Measurements from ENCODE around the gene ELAVL1. TPM values are rescaled to one million over a fixed set of nuclear protein-coding genes. Genes with fewer than 3 reads are reported as not detected.

The ELAVL1 gene
- total and polyA plus RNA-seq, 8 donors = 6.6 to 38.4 (median 26.2) TPM

DNA sequence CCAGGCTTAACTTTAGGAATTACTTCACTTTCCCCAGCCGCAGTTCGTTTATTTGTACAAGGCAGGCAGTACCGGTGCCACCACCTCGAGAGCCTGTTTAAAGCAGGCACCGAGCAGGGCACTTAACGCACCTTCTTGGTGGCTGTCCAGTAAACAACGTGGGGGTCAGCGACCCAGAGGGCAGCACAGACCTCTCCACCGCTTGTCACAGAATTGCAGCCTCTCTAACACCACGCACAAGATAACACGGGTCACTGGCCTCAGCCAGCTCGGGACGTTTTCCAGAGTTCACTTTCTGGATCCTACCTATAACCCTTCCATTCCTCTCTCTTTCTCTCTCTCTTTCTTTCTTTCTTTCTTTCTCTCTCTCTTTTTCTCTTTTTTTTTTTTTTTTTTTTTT lies 16.8 kb upstream of the ELAVL1 start:
- Histone ChIP-seq H3K27ac (no peak overlapping the region), H3K36me3 (no peaks in the 10 kb centered on the region), H3K4me3 (no peak overlapping the region), H3K9me3 (no peaks in the 10 kb centered on the region), H3K27me3 (no peaks in the 10 kb centered on the region), H3K4me1 (no peaks in the 10 kb centered on the region)
- FAIRE-seq = no peak
- ATAC-seq = no peak
- TF ChIP-seq, protein P1, sequence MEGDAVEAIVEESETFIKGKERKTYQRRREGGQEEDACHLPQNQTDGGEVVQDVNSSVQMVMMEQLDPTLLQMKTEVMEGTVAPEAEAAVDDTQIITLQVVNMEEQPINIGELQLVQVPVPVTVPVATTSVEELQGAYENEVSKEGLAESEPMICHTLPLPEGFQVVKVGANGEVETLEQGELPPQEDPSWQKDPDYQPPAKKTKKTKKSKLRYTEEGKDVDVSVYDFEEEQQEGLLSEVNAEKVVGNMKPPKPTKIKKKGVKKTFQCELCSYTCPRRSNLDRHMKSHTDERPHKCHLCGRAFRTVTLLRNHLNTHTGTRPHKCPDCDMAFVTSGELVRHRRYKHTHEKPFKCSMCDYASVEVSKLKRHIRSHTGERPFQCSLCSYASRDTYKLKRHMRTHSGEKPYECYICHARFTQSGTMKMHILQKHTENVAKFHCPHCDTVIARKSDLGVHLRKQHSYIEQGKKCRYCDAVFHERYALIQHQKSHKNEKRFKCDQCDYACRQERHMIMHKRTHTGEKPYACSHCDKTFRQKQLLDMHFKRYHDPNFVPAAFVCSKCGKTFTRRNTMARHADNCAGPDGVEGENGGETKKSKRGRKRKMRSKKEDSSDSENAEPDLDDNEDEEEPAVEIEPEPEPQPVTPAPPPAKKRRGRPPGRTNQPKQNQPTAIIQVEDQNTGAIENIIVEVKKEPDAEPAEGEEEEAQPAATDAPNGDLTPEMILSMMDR (IDR thresholded peaks at IDR 0.05) = no peak
- DNase-seq = no peak
- intact Hi-C loops (cut with DNase I) = no loop called here
- 80 to 82% methylated on average over 13 of the region's 13 CpGs for WGBS, 2 donors

DNA sequence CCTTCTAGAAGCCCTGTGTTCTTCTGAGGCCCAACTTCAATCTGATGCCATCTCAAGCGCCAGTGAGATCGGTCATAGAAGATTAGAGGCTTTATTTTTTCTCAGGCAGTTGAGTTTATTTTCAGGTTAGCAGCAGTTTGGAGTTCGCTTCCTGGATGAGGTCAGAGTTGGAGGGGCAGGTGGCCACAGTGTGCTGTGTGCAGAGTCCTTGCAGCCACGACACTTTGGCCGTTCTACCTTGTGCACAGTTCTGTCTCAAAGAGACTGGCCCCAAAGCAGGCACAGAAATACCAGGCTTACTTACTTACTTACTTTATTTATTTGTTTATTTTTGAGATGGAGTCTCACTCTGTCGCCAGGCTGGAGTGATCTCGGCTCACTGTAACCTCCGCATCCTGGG lies 15.9 kb upstream of the ELAVL1 start:
- ATAC-seq (no peak), FAIRE-seq (no peak), DNase-seq (no peak)
- intact Hi-C loops (cut with DNase I) = no loop called here
- 90 to 94% methylated on average over 8 of the region's 8 CpGs for WGBS, 2 donors
- Histone ChIP-seq H3K27me3 (no peaks in the 10 kb centered on the region), H3K27ac (no peak overlapping the region), H3K4me1 (no peaks in the 10 kb centered on the region), H3K9me3 (no peaks in the 10 kb centered on the region), H3K4me3 (no peak overlapping the region), H3K36me3 (no peaks in the 10 kb centered on the region)
- TF ChIP-seq, protein P1 (IDR thresholded peaks at IDR 0.05) = no peak

DNA sequence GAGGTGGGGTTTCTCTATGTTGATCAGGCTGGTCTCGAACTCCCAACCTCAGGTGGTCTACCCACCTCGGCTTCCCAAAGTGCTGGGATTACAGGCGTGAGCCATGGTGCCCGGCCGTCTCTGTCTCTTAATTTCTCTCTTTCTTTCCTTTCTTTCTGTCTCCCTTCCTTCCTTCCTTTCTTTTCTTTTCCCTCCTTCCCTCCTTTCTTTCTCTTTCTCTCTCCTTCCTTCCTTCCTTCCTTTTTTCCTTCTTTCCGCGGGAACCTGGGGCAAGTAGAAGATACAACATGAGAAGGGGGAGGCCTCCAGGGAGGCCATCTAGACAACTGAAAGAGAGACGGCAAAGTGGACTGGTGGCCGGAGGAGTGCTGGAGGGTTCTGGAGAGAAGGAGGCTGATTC lies 15.2 kb upstream of the ELAVL1 start:
- Histone ChIP-seq H3K27me3 (no peaks in the 10 kb centered on the region), H3K27ac (no peak overlapping the region), H3K4me1 (no peaks in the 10 kb centered on the region), H3K36me3 (no peaks in the 10 kb centered on the region), H3K4me3 (no peak overlapping the region), H3K9me3 (no peaks in the 10 kb centered on the region)
- FAIRE-seq = no peak
- no peak for DNase-seq
- ATAC-seq = no peak
- TF ChIP-seq, protein P1 (IDR thresholded peaks at IDR 0.05) = no peak
- intact Hi-C loops (cut with DNase I) = no loop called here
- WGBS, 2 donors = 73 to 81% methylated on average over 9 of the region's 9 CpGs

DNA sequence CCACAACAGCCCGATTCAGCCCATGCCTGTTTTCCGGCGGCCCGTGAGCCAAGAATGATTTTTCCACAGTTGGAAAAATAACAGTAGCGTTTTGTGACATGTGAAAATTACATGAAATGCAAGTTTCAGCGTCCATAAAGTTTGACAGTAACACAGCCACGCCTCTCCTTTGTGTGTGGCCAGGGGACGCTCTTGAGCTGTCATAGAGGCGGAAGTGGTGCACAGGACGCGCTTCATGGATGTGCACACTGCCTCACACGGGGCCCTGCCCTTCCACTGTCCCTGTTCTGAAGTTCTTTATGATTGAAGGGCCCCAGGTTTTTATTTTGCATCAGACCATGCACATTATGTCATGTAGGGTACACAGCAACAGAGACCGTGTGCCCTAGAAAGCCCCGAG lies 12.4 kb upstream of the ELAVL1 start:
- intact Hi-C loops (cut with DNase I) = no loop called here
- ATAC-seq = no peak
- Histone ChIP-seq H3K27ac (no peak overlapping the region), H3K4me1 (no peaks in the 10 kb centered on the region), H3K27me3 (no peaks in the 10 kb centered on the region), H3K36me3 (no peaks in the 10 kb centered on the region), H3K9me3 (no peaks in the 10 kb centered on the region), H3K4me3 (no peak overlapping the region)
- WGBS, 2 donors = 80 to 81% methylated on average over 14 of the region's 14 CpGs
- no peak for DNase-seq
- no peak for FAIRE-seq
- TF ChIP-seq, protein P1 (IDR thresholded peaks at IDR 0.05) = no peak

DNA sequence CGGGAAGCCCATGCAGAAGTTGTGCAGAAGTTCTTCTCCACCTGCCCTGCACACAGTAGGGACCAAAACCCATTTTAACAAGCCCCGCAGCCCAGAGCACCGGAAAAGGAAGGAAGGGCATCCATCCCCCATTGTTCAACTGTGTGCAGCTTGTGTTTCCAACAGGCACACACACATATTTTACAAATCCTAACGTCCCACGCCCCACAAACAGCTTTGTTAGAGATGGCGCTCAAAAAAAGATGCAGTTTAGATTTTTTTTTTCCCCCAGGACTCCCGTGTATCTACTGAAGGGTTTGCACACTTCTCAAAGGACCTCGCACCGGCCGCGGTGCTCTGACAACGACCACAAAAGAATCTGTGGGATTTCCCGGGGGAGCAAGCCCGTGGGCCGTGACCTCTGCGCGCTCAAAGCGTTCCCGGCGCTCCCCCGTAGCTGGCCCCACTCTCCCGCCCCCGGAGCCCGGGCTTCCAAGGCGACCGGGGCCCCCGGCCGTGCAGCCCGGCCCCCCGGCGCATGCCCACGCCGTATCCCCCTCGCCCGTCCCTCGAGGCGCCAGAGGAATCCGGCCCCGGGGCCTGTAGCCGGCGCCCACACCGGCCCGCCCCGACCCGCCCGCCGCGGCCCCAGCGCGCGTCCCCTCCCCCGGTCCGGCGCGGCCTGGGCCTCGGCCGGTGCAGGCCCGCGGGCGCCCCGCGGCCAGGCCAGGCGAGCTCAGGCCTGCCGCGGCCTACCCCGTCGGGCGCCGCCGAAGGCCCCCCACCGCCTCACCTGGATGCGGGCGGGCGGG lies 523 bp downstream of the ELAVL1 start:
- H3K27ac ChIP-seq = peak overlapping the region in 3 of 4 donors; percentile 39 to 57 (median 42)

More for the DNA sequence above, 523 bp downstream of the ELAVL1 start:
- H3K4me1 ChIP-seq = peaks cover 6 to 39% (median 24%) of the 10 kb centered on the region in 3 donors
- TF ChIP-seq, protein P1 (IDR thresholded peaks at IDR 0.05) = no peak
- DNase-seq (no peak), FAIRE-seq (no peak), ATAC-seq (peak in 2 of 4 donors; percentile 2 to 18)
- intact Hi-C loops (cut with DNase I) = no loop called here
- no peaks in the 10 kb centered on the region for H3K9me3 ChIP-seq
- WGBS, 2 donors = 0 to 1% methylated on average over 23 to 74 of the region's 74 CpGs
- H3K36me3 ChIP-seq = no peaks in the 10 kb centered on the region
- no peaks in the 10 kb centered on the region for H3K27me3 ChIP-seq
- peak overlapping the region; percentile 37 to 77 (median 64) for H3K4me3 ChIP-seq

All from pancreas (tissue), 10 donors.